ENCODE measurements around the gene ZNF662. TPM values are rescaled to one million over a fixed set of nuclear protein-coding genes. Genes with fewer than 3 reads are reported as not detected.
A peak's percentile ranks its signal among the peaks of the same experiment; 100 is the strongest.
"Not testable (repeated sequence)": the region's sequence is repeated elsewhere in the genome, so short reads cannot be mapped to it uniquely, and the experiment has no call there.

ZNF662 gene
- total RNA-seq, 1 donor from 2014 or later, result not detected

DNA sequence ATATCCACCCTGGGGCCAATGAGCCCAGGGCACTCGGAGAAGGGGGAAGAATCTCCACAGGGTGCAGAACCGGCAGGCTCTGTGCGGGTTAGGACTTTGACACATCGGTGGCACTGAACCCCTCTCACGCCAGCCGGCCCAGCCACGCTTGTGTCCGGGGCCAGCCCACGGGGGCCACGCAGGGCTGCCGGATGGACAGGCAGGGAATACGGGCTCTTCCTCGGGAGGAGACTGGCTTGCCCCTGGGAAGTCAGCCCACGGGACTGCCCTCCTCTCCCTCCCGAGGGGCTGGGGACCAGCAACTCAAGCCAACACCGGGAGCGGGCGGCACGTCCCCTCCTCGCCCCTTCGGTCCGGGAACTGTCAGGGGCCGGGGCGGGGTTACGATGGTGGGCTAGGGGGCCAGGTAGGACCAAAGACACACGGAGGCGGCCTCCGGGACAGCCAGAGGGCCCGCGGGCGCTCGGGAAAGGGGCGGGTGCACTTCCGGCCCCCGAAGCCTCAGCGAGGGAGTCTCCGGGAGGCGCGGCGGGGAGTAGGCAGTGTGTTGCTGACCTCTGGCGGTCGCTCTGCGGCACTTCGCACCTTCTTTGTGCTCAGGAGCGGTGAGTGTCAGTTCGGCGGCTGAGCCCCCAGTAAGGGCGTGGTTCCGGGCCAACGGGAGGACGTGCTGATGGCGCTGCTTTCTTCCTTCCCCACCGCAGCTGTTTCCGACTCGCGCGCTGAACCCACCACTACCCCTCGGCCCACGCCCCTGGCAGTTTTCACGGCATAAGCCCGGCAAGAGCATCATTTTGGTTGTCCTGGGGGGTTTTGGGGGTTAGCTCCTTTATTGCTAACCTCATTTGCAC is 25.1 kb upstream of the ZNF662 start:
- TF ChIP-seq, protein P1, sequence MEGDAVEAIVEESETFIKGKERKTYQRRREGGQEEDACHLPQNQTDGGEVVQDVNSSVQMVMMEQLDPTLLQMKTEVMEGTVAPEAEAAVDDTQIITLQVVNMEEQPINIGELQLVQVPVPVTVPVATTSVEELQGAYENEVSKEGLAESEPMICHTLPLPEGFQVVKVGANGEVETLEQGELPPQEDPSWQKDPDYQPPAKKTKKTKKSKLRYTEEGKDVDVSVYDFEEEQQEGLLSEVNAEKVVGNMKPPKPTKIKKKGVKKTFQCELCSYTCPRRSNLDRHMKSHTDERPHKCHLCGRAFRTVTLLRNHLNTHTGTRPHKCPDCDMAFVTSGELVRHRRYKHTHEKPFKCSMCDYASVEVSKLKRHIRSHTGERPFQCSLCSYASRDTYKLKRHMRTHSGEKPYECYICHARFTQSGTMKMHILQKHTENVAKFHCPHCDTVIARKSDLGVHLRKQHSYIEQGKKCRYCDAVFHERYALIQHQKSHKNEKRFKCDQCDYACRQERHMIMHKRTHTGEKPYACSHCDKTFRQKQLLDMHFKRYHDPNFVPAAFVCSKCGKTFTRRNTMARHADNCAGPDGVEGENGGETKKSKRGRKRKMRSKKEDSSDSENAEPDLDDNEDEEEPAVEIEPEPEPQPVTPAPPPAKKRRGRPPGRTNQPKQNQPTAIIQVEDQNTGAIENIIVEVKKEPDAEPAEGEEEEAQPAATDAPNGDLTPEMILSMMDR (conservative IDR thresholded peaks at IDR 0.05), result peak; percentile 96
- peak overlapping the region; percentile 78 for H3K27ac Mint-ChIP-seq (ENCODE audit: unreplicated experiment)
- H3K4me1 Mint-ChIP-seq, result peaks cover 7% of the 10 kb centered on the region
- no peaks in the 10 kb centered on the region for H3K9me3 Mint-ChIP-seq
- H3K4me3 Mint-ChIP-seq, result peak overlapping the region; percentile 87
- DNase-seq (ENCODE audit: low read depth, low spot score), result peak; percentile 81
- no peaks in the 10 kb centered on the region for H3K36me3 Mint-ChIP-seq (ENCODE audit: low read depth)
- H3K27me3 Mint-ChIP-seq (ENCODE audit: low read depth), result peaks cover 21% of the 10 kb centered on the region

DNA sequence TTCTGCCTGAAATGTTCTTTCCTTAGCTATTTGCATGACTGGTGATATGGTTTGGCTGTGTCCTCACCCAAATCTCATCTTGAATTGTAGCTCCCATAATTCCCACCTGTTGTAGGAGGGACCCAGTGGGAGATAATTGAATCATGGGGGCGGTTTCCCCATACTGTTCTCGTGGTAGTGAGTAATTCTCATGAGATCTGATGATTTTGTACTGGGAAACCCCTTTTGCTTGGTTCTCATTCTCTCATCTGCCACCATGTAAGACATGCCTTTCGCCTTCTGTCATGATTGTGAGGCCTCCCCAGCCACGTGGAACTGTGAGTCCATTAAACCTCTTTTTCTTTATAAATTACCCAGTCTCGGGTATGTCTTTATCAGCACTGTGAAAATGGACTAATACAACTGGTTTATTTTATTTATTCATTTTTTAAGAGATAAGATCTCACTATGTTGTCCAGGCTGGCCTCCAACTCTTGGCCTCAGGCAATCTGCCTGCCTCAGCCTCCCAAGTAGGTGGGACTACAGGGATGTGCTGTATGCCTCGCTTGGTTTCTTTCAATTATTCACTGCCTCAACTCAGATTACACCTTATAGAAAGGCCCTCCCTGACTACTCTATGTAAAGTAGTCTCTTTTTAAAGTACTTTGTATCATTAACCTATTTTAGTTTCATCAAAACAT is 22.6 kb upstream of the ZNF662 start:
- not testable (repeated sequence) for DNase-seq (ENCODE audit: low read depth, low spot score); H3K4me1 Mint-ChIP-seq; H3K9me3 Mint-ChIP-seq; H3K27ac Mint-ChIP-seq (ENCODE audit: unreplicated experiment); H3K36me3 Mint-ChIP-seq (ENCODE audit: low read depth)
- Mint-ChIP-seq H3K27me3 (ENCODE audit: low read depth) (peaks cover 14% of the 10 kb centered on the region), H3K4me3 (peak overlapping the region; percentile 8)

DNA sequence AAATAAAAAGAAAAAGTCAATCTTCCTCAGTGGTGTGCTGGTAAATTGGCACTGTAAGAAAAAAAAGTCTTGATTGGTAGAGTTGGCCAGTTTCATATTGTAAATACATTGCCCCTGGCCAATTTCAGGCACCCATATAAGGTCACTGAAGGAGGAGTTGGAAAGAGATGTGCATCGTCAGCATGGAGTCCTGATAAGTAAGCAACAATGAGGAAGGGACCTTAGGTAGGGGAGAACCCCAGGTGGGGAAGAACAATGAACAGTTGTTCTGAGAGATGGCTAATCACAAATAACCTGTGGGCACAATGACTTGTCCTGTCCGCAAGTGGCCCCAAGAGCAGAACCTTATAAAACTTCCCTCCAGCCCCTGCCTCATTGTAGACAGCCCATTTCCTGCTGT is 21.6 kb upstream of the ZNF662 start:
- H3K36me3 Mint-ChIP-seq (ENCODE audit: low read depth), result no peaks in the 10 kb centered on the region
- H3K27me3 Mint-ChIP-seq (ENCODE audit: low read depth), result peaks cover 18% of the 10 kb centered on the region
- no peak overlapping the region for H3K4me3 Mint-ChIP-seq
- DNase-seq (ENCODE audit: low read depth, low spot score), result no peak
- H3K27ac Mint-ChIP-seq (ENCODE audit: unreplicated experiment), result no peak overlapping the region
- TF ChIP-seq, protein P1 (conservative IDR thresholded peaks at IDR 0.05), result no peak
- H3K9me3 Mint-ChIP-seq, result no peaks in the 10 kb centered on the region
- H3K4me1 Mint-ChIP-seq, result peaks cover 7% of the 10 kb centered on the region

DNA sequence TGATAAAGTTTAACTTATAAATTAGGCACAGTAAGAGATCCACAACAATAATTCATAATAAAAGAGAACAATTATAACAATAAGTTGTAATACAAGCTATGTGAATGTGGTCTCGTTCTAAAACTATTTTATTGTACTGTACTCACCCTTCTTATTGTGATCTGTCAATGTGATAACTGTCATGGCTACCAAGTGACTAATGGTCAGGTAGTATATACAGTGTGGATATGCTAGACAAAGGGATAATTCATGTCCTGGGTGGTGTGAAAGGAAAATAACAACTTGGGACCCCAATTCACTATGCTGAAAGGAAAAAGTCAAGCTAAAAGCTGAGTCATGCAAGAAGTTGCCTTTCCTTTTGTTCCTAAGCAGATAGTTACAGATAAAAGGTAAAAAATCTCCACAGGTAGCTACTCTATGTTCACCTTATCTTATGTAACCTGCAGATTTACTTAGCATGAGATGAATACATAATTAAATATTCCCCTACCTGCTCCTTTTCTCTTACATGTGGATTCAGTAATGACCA is 19.6 kb upstream of the ZNF662 start:
- Mint-ChIP-seq H3K4me1 (peaks cover 2% of the 10 kb centered on the region), H3K9me3 (no peaks in the 10 kb centered on the region), H3K36me3 (ENCODE audit: low read depth) (no peaks in the 10 kb centered on the region), H3K27me3 (ENCODE audit: low read depth) (peaks cover 11% of the 10 kb centered on the region), H3K4me3 (no peak overlapping the region), H3K27ac (ENCODE audit: unreplicated experiment) (no peak overlapping the region)
- DNase-seq (ENCODE audit: low read depth, low spot score), result no peak
- TF ChIP-seq, protein P1 (conservative IDR thresholded peaks at IDR 0.05), result no peak

DNA sequence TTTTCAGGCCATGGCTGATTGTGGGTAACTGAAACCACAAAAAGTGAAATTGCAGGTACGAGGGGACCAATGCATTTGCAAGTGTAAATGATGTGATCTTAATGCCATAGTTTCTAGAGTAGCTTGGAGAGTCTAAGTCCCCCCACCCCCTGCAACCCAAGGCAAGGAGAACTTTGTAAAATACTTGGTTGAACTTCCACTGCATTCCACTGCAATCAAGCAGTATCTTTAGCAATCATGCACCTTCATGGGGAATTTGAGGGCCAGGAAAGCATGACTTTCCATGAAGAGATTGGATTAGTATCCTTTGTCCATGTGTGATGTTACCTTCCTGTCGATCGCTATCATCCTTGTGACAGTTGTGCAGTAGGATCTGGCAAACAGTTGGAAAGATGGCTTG is 18.9 kb upstream of the ZNF662 start:
- H3K4me3 Mint-ChIP-seq, result no peak overlapping the region
- H3K4me1 Mint-ChIP-seq, result no peaks in the 10 kb centered on the region

More for the DNA sequence above, 18.9 kb upstream of the ZNF662 start:
- no peak for DNase-seq (ENCODE audit: low read depth, low spot score)
- no peaks in the 10 kb centered on the region for H3K9me3 Mint-ChIP-seq
- no peaks in the 10 kb centered on the region for H3K36me3 Mint-ChIP-seq (ENCODE audit: low read depth)
- TF ChIP-seq, protein P1 (conservative IDR thresholded peaks at IDR 0.05), result no peak
- no peak overlapping the region for H3K27ac Mint-ChIP-seq (ENCODE audit: unreplicated experiment)
- peaks cover 13% of the 10 kb centered on the region for H3K27me3 Mint-ChIP-seq (ENCODE audit: low read depth)
